Articular chondrocyte of knee joint (primary cell): ENCODE data around the gene EVA1B. TPM values are rescaled to one million over a fixed set of nuclear protein-coding genes. Genes with fewer than 3 reads are reported as not detected.

Source experiments
- total RNA-seq: library from RNA; depleted of rRNA; stranded (reverse); fragments of >200 nt; gene quantifications from 2 replicates; pipeline ENCODE4 v1.2.3, GENCODE V29; 2012

Gene EVA1B, protein sequence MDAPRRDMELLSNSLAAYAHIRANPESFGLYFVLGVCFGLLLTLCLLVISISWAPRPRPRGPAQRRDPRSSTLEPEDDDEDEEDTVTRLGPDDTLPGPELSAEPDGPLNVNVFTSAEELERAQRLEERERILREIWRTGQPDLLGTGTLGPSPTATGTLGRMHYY
- total RNA-seq, result 111 and 135 TPM in 2 replicates

DNA sequence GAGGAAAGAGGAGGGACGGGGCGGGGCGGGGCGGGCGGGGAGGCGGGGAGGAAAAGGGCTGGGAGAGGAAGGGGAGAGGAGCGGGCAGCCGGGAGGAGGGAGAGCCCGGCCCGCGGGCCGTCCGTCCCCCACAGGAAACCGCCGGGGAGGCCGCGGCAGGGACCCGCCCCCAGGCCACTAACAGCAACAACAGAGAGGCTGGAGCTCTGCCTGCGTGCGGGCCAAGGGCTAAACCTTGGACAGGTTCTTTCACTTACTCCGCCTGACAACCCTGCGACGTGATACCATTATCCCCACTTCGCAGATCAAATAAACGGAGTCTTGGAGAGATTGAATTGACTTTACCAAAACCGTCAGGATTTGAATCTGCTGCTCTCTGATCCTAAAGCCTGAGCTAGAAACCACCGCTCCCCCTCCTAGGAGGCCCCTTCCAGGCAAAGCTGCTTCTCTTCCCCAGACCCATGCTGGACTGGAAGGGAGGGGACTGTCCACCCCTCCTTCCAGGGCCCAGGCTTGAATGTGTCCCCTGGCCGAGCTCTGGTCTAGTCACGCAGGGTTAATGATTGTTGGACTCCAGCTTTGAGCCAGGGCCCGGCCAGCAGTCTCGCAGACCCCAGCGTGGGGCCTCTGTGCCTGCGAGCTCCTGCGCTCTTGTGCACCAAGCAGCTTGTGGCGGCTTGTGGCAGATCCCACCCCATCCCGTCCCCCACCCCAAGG, at the start of gene EVA1B:
Gene EVA1B (minus strand): TSS at position 10 of the 717 bp plus-strand sequence. CDS start 608 bp downstream, outside the sequence.

DNA sequence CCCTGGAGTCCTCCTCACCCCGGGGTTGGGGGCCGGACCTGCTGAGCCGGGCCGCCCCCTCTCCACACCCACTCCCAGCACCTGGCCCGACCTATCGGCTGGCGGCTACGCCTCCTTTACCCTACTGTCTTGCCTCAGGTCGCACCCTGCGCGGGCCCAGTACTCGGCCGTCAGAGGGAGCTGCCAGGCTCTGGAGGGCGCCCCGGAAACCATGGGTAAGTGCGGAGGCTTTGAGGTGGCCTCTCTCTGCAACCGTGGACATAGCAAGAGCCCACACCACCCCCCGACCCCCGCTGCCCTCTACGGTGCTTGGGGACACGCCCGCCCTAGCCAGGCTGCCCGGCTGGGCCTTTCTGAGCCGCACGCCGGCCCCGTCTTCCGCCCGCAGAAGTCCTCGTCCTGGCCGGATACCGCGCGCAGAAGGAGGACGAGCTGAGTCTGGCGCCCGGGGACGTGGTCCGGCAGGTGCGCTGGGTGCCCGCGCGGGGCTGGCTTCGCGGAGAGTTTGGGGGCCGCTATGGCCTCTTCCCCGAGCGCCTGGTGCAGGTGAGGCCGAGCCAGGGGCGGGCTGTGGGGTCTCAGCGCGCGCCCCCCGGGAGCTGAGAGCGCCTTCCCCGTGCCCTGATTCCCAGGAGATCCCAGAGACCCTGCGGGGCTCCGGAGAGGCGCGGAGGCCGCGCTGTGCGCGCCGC, 17.1 kb downstream of the EVA1B start, which contains the start of gene SH3D21:
Gene SH3D21 (plus strand): TSS at position 159 of the 692 bp plus-strand sequence. CDS start 53 bp downstream, at position 212.

Other genes starting within 250 kb of the EVA1B start
- 0.11 and 0.13 TPM in 2 replicates for gene TEKT2, start 239.6 kb downstream of the EVA1B start, total RNA-seq
- gene ADPRS, start 234.8 kb downstream of the EVA1B start, total RNA-seq, result 17.8 and 19.0 TPM in 2 replicates
- 53.4 and 60.5 TPM in 2 replicates for gene COL8A2, start 198.4 kb downstream of the EVA1B start, total RNA-seq
- gene TRAPPC3, start 174.2 kb downstream of the EVA1B start, total RNA-seq, result 90.0 and 97.1 TPM in 2 replicates
- 76.4 and 85.6 TPM in 2 replicates for gene MAP7D1, start 167.5 kb downstream of the EVA1B start, total RNA-seq
- 121 and 148 TPM in 2 replicates for gene THRAP3, start 99.2 kb downstream of the EVA1B start, total RNA-seq
- 4.8 and 5.0 TPM in 2 replicates for gene SH3D21, start 17.3 kb downstream of the EVA1B start, total RNA-seq
- gene STK40, start 62.3 kb upstream of the EVA1B start, total RNA-seq, result 9.6 and 9.8 TPM in 2 replicates
- gene LSM10, start 74.3 kb upstream of the EVA1B start, total RNA-seq, result 4.8 and 7.7 TPM in 2 replicates
- 13.3 and 17.1 TPM in 2 replicates for gene OSCP1, start 126.8 kb upstream of the EVA1B start, total RNA-seq
- 71.9 and 84.3 TPM in 2 replicates for gene MRPS15, start 140.7 kb upstream of the EVA1B start, total RNA-seq
- not detected in 2 replicates for gene CSF3R, start 159.3 kb upstream of the EVA1B start, total RNA-seq